NCI-H2029 (cell line): ENCODE results near the gene CSTPP1.

Experiments
- DNase-seq: peaks from one replicate; lab custom pipeline; 2025; lab: John Stamatoyannopoulos, UW

Gene CSTPP1

DNA sequence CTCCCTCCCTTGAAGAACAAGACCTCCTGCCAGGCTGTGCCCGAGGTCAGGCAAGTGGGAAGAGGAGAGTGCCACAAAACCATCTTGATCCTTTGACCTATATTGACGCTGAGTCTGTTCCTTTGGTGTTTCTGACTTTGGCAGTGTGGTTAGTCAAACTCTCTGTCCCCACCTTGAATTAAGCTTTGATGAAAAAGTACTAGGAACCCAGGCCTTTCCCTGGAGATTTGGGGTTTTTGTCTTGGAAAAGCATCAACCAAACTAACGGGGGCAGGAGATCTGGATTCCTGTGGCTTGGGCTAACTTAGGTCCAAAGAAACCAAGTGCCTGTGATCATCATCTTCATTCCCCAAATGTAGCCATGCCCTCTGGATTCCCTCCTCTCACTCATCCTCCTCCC is 199.8 kb downstream of the CSTPP1 start:
- DNase-seq: no peak

GRCh38 chr11:47136921-47137320 is 200.4 kb downstream of the CSTPP1 start:
- DNase-seq: no peak

- no peak for DNase-seq
Observed at GRCh38 chr11:47137476-47137875, 200.9 kb downstream of the CSTPP1 start.

DNA sequence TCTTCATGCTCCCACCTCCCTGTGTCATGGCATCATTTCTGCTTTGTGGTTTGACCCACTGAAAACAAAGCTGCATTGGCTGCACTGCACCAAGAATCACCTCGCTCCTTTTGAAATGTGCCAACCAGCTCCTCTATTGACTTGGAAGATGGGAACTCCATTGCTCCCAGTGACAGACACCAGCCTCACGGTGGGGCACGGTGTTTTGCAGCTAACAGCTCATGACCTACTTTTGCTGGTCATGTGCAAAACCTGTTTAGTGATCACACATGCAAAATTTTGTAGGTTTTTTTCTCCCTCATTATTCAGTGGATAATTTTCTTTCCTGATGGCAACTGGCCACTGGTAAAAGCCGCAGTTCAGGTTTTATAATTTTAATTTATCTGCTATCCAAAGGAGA is 203.3 kb downstream of the CSTPP1 start:
- DNase-seq: no peak

DNA sequence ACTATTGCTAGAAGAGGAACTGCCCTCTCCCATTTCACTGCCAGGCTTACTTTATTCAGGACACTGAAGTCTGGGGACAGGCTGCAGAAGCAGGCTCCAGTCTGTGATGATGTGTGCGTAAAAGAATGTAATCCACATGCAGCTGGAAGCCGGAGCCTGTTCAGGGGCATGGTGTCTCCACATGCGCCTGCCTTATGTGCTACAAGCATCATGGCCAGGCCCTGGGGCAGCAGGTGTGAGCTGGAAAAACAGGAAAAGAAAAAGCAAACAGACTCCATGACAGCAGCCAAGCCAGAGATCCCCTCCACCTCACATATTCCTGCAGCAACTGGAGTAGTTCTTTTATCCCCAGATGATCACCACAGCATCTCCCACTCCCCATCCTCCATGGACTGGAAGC is 206.8 kb downstream of the CSTPP1 start:
- peak; percentile 63 for DNase-seq

- no peak for DNase-seq
Observed at GRCh38 chr11:47144541-47144940, 208.0 kb downstream of the CSTPP1 start.

DNA sequence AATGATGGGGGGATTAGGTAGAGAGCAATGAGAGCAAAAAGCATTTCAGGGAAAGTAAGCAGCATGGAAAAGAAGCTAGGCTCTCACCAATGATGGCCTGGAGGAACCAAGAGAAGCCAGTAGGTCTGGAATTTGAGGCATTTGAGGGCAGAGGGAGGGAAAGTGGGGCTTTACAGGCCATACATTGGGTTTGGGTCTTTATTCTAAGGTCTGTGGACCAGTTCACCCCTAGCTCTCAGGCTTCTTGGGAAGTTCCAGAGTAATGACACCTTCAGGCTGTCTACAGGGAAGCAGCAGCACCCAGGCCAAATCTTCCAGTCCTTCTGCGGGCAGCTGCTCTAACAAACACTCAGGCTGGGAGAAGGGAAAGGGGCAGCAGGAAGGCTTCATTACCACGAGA is 210.7 kb downstream of the CSTPP1 start:
- DNase-seq: no peak

DNA sequence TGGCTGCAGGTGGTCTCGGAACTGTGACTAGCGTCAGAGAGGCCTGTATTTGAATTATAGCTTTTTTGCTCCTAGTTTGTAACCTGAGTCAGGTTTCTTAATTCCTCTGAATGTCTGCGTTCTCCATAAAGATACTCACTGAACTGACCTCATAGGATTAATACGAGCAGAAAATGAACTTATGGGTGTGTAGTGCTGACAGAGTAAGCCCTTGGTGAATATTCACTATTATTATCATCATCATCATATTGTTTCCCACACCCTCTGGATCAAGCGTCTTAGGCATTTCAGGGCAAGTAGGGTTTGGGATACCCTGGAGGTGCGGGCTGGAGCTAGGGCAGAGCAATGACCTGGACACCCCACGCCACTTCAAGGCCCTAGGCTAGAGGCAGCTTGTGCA is 211.1 kb downstream of the CSTPP1 start:
- no peak for DNase-seq

GRCh38 chr11:47148270-47148669 is 211.7 kb downstream of the CSTPP1 start:
- no peak for DNase-seq

- DNase-seq: peak; percentile 78
Observed at GRCh38 chr11:47148903-47149531, 212.5 kb downstream of the CSTPP1 start.

DNA sequence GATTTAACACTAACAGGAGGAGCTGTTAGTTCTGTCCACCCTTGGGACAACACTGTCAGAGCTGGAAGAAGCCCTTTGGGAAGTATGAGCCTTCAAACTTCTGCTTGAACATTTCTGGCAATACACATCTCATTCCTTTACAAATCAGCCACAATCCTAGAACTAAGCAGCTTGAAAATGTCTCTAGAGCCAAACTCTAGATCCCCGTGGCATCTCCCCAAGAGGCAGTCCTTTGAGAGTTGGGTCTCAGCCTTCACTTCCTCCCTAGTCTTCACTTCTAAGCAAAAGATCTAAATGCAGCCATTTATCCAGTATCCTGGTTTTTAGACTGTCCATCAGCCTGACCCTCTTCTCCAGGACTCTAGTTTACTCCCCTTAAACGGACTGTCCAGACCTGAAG is 213.2 kb downstream of the CSTPP1 start:
- DNase-seq: no peak

DNA sequence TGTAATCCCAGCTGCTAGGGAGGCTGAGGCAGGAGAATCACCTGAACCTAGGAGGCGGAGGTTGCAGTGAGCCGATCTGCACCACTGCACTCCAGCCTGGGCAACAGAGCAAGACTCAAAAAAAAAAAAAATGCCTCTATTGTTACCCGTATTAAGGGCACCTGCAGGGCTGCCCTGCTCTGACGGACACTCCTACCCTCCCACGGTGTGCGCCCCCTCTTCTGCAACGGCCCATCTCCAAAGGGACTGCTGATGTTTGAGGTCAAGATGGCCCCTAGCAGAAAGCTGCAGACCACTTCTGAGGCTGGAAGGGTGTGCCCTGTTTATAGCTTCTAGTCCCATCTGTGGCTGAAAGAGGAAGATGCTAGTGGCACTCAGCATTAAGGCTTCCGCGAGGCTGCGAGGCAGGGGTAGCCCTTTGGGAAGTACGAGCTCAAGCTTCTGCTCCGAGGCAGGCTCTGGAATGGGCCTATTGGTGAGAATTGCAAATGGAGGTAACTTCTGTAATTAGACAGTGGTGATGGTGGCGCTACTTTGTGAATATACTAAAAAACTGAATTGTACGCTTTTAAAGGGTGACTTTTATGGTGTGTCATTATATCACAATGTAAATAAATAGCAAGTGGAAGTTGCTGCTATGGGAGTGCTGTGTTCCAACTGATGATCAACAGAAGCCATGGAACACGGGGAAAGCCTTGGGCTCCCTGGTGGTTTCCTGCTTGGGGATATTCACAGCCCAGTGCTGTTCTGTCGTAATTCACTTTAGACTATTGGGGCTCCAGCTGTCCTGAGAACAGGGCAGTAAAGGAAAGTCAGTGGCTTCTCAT is 215.8 kb downstream of the CSTPP1 start:
- no peak for DNase-seq

DNA sequence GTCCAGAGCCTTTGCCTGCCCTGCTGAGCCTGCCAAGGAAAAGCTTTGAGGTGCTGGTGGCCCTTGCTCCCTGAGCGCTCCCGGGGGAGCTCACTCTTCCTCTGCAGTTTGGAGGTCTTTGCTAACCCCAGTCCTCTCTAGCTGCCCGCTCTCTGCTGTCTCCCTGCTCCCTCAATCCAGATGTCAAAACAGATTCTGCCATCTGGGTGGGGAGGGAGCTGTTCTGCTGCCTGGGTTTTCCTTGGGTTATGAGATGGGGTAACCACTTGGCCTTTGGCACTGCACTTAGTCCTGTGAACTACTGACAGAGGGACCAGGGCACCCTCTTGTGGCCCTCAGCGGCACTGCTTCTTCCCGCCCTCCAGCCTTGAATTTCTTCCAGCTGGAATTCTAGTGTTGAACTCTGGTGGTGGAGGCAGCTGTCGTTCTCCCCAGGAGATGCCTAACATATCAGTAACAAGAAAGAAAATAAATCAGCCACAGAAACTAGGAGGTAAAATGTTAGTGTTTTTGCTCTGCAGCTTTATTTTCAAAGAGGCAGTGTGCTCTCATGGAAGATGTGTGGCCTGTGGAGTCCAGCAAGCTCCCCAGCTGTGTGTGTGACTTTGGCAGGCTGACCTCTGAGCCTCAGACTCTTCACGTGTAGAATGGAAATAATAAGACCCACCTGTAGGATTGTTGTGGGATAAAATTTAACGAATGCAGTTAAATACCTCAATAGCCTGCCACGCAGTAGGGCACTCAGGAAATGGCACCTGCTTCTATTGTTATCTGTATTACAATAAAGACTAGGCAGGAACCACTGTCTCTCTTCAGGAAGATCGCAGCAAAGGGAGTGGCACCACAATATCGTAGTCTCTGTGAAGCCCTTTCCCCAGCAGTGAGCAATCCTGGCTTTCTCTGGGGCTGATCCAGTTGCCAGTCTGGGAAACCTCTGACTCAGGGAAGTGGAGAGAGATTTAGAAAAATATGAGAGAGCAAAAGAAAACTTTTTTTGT is 216.7 kb downstream of the CSTPP1 start:
- peak; percentile 74 for DNase-seq

DNA sequence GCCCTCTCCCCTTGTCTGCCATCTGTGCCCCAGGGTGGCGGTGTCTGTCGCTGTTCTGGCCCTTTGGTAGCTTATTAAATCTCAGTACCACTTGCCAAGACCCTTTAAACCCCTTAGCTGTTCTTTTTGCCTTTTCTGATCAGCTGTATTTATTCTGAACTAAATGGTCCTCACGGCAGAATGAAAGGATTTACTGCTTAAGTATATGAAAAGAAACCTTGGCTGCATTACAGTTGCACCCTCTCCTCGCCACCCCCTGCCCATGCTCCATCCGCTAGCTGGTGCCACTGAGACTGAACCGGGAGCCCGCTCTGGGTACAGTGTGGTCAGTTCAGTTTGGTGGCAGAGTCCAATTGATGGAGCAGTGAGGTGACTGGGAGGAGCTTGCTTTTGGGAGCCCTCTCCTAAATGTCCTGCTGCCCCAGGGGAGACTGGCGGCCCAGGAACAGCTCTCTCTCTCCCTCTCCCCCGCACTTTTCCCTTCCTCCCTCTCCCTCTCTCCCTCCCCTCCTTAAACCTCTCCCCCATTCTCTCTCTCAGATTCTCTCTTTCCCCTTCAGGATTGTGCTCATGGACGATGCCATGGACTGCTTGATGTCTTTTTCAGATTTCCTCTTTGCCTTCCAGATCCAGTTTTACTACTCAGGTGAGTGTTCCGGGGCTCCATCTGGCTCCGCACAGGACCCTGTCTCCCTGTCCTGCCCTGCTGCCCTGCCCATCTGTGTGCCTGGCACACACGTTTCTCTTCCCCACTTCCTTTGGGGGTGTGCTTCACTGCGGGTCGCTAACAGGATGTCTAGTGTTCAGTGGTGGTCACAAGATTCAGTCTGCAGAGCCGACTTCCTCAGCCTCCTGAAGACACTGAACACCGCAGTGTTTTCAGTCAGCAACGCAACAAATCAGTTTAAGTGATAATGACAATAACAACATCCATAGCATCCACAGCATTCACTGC is 218.3 kb downstream of the CSTPP1 start:
- no peak for DNase-seq

DNA sequence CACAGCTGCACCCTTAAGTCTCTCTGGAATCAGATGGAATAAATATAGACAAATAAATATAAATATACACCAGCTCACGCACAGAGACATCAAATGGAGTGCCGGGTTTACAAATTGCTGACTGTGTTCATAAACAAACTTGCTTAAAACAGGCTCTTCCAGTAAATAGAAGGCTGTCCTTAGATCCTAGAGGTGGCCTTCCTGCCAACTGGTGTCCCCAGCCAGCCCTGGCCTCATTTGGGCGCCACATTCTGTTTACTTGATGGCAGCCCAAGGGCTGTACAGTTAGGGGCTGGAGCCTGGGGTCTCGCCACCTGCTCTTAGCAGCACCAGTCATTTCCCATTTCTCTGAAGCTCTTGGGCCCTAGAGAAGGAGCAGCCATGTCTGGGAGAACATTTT is 219.3 kb downstream of the CSTPP1 start:
- no peak for DNase-seq

- no peak for DNase-seq
Observed at GRCh38 chr11:47156333-47156732, 219.8 kb downstream of the CSTPP1 start.

GRCh38 chr11:47156951-47157350 is 220.4 kb downstream of the CSTPP1 start:
- no peak for DNase-seq

DNA sequence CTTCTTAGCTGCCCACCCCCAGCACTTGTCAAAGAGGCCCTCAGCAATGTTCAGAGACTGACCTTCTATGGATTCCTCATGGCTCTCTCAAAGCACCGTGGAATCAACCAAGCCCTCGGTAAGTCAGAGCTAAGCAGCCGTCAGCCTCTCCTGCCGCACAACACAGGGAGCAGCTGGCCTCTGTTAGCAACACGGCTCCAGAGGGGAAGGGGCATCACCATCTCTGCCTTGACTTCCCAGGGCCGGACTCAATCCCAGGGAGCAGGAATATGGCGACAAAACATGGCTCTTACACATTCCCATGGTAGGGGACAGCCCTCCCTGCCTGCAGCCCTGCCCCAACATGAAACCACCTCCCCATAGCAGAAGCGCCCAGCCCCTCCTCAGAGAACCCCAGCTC is 221.2 kb downstream of the CSTPP1 start:
- no peak for DNase-seq

GRCh38 chr11:47158242-47158641 is 221.7 kb downstream of the CSTPP1 start:
- no peak for DNase-seq

DNA sequence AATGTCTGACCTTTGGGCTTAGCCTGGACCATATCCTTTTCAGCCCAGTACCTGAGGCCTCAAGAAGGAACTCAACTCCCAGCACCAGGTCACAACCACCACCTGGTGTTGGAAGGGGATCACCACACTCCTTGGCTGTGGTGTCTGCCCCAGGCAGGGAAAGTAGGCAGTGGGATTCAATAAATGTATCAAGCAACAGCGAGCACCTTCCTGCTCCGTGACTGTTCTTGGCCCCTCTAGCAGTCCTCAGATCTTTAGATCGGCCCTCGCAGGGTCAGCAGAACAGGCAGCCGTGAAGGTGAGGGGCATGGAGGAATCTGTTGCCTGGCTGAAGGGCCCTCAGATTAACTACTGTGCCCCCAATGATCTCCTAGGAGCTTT is 224.2 kb downstream of the CSTPP1 start:
- no peak for DNase-seq

- peak; percentile 46 for DNase-seq
Observed at GRCh38 chr11:47161134-47161854, 224.7 kb downstream of the CSTPP1 start.
